Motor neuron (in vitro differentiated cells): Measurements from ENCODE around the gene OR52E5. TPM values are rescaled to one million over a fixed set of nuclear protein-coding genes. Genes with fewer than 3 reads are reported as not detected.

Experiments used
- ATAC-seq, 8 experiments: fragments of 200-7000 bp; cut with Tn5 transposase; replicated peaks in 6 of 8; 2 replicates each; pipeline ENCODE4 v1.8.0; 2021; ENCODE audit warnings: mild to moderate bottlenecking in 8 of 8, moderate library complexity in 8 of 8
- H3K27ac ChIP-seq, 2 donors: fragments of 250-450 bp; sonication (Bioruptor Pico); 2 replicates each; pipeline ENCODE4 v1.9.0; 2021; ENCODE audit warnings: antibody characterized with exemption in 2 of 2, mild to moderate bottlenecking in 2 of 2, moderate library complexity in 1 of 2
- H3K4me1 ChIP-seq, 2 donors: fragments of 250-450 bp; sonication (Bioruptor Pico); replicated peaks in 1 of 2; 2 replicates each; pipeline ENCODE4 v1.6.1; 2021; ENCODE audit warnings: antibody characterized with exemption in 2 of 2, mild to moderate bottlenecking in 2 of 2, moderate library complexity in 1 of 2
- H3K4me3 ChIP-seq, 5 donors: fragments of 250-450 bp; sonication (Bioruptor Pico); 2 replicates each; pipeline ENCODE4 v1.9.0; 2021; ENCODE audit warnings: antibody characterized with exemption in 5 of 5, mild to moderate bottlenecking in 5 of 5, moderate library complexity in 4 of 5
- WGBS, 10 experiments: fragments of 450-650 bp; shearing (Covaris generic); methylation state at CpG; one replicate each; pipeline ENCODE4 v1.0.0; 2022; 5-methylcytosine and 5-hydroxymethylcytosine counted together
- in situ Hi-C, 9 experiments: fragments of 400-800 bp; cut with MboI; loops; one replicate each; pipeline ENCODE4 v1.15.0; 2021; ENCODE audit warnings: low sequenced_read_pairs in 9 of 9, low pct_unique_long_range_greater_than_20kb in 2 of 9; ENCODE audit not compliant: unreplicated experiment in 9 of 9
- total RNA-seq, 8 experiments: library from RNA; unstranded; fragments of 300-600 nt; gene quantifications; 2 replicates each; pipeline versions ENCODE4 v1.2.3 to v1.2.4, GENCODE V29; 2022

The OR52E5 gene
- total RNA-seq, 8 experiments from 2014 or later, result 0.19 to 0.24 TPM; not detected in 6

GRCh38 chr11:5910540-5910939 lies 17.5 kb downstream of the OR52E5 start:
- peak in 2 of 8 experiments; percentile 71 to 98 for ATAC-seq
- in situ Hi-C loops, result no loop called here
- no peak overlapping the region for H3K27ac ChIP-seq
- H3K4me1 ChIP-seq, result no peaks in the 10 kb centered on the region
- WGBS, 10 experiments, result 0 to 100% (median 75%) methylated on average over 1 to 2 of the region's 2 CpGs; no CpG with 5 or more reads in 3 of the 10 experiments
- H3K4me3 ChIP-seq, result no peak overlapping the region

GRCh38 chr11:5922749-5923426 lies 29.9 kb downstream of the OR52E5 start:
- in situ Hi-C loops, result no loop called here
- ATAC-seq, result peak in 2 of 8 experiments; percentile 94 to 96
- Histone ChIP-seq H3K4me1 (no peaks in the 10 kb centered on the region), H3K27ac (no peak overlapping the region), H3K4me3 (no peak overlapping the region)
- 80 to 100% (median 94%) methylated on average over 1 of the region's 2 CpGs; no CpG with 5 or more reads in 6 of the 10 experiments for WGBS, 10 experiments

GRCh38 chr11:5923427-5923776 lies 30.4 kb downstream of the OR52E5 start:
- no peaks in the 10 kb centered on the region for H3K4me1 ChIP-seq
- H3K27ac ChIP-seq, result no peak overlapping the region
- in situ Hi-C loops, result no loop called here
- no peak overlapping the region for H3K4me3 ChIP-seq
- ATAC-seq, result peak in 1 of 8 experiments; percentile 24

- Histone ChIP-seq H3K4me1 (no peaks in the 10 kb centered on the region), H3K4me3 (no peak overlapping the region), H3K27ac (no peak overlapping the region)
- peak in 2 of 8 experiments; percentile 44 to 57 for ATAC-seq
- in situ Hi-C loops, result no loop called here
Measured at GRCh38 chr11:5923794-5924193, 30.8 kb downstream of the OR52E5 start.

- ATAC-seq, result no peak
- Histone ChIP-seq H3K27ac (no peak overlapping the region), H3K4me1 (no peaks in the 10 kb centered on the region), H3K4me3 (no peak overlapping the region)
- in situ Hi-C loops, result no loop called here
- WGBS, 10 experiments, result 42 to 100% (median 84%) methylated on average over 1 to 13 of the region's 17 CpGs
Measured at GRCh38 chr11:5928271-5928670, 35.3 kb downstream of the OR52E5 start.

GRCh38 chr11:5928811-5929210 lies 35.8 kb downstream of the OR52E5 start:
- in situ Hi-C loops, result no loop called here
- 0 to 87% (median 79%) methylated on average over 1 to 9 of the region's 15 CpGs; no CpG with 5 or more reads in 4 of the 10 experiments for WGBS, 10 experiments
- Histone ChIP-seq H3K4me1 (no peaks in the 10 kb centered on the region), H3K4me3 (no peak overlapping the region), H3K27ac (no peak overlapping the region)
- no peak for ATAC-seq

GRCh38 chr11:5929571-5930368 lies 36.8 kb downstream of the OR52E5 start:
- in situ Hi-C loops, result no loop called here
- no peaks in the 10 kb centered on the region for H3K4me1 ChIP-seq
- ATAC-seq, result no peak
- WGBS, 10 experiments, result 0 to 92% (median 83%) methylated on average over 1 to 17 of the region's 31 CpGs; no CpG with 5 or more reads in 1 of the 10 experiments
- H3K27ac ChIP-seq, result no peak overlapping the region
- H3K4me3 ChIP-seq, result no peak overlapping the region

GRCh38 chr11:5930614-5931013 lies 37.6 kb downstream of the OR52E5 start:
- no peak overlapping the region for H3K4me3 ChIP-seq
- in situ Hi-C loops, result no loop called here
- WGBS, 10 experiments, result 80 to 100% (median 91%) methylated on average over 1 to 11 of the region's 19 CpGs; no CpG with 5 or more reads in 4 of the 10 experiments
- no peak overlapping the region for H3K27ac ChIP-seq
- ATAC-seq, result no peak
- no peaks in the 10 kb centered on the region for H3K4me1 ChIP-seq

- Histone ChIP-seq H3K4me1 (no peaks in the 10 kb centered on the region), H3K4me3 (no peak overlapping the region), H3K27ac (no peak overlapping the region)
- WGBS, 10 experiments, result 0 to 100% (median 85%) methylated on average over 1 to 7 of the region's 8 CpGs; no CpG with 5 or more reads in 1 of the 10 experiments
- in situ Hi-C loops, result no loop called here
- no peak for ATAC-seq
Measured at GRCh38 chr11:5931061-5931460, 38.1 kb downstream of the OR52E5 start.

- H3K4me3 ChIP-seq, result no peak overlapping the region
- H3K4me1 ChIP-seq, result no peaks in the 10 kb centered on the region
- in situ Hi-C loops, result no loop called here
- 11 to 100% (median 95%) methylated on average over 1 to 10 of the region's 11 CpGs; no CpG with 5 or more reads in 2 of the 10 experiments for WGBS, 10 experiments
- H3K27ac ChIP-seq, result no peak overlapping the region
- ATAC-seq, result no peak
Measured at GRCh38 chr11:5932671-5933070, 39.7 kb downstream of the OR52E5 start.

- ATAC-seq, result no peak
- H3K27ac ChIP-seq, result no peak overlapping the region
- in situ Hi-C loops, result no loop called here
- no peak overlapping the region for H3K4me3 ChIP-seq
- 51 to 100% (median 84%) methylated on average over 1 to 10 of the region's 10 CpGs; no CpG with 5 or more reads in 2 of the 10 experiments for WGBS, 10 experiments
- H3K4me1 ChIP-seq, result no peaks in the 10 kb centered on the region
Measured at GRCh38 chr11:5933116-5933515, 40.1 kb downstream of the OR52E5 start.

GRCh38 chr11:5937868-5938602 lies 45.0 kb downstream of the OR52E5 start:
- Histone ChIP-seq H3K4me3 (no peak overlapping the region), H3K4me1 (no peaks in the 10 kb centered on the region), H3K27ac (no peak overlapping the region)
- in situ Hi-C loops, result no loop called here
- no peak for ATAC-seq
- WGBS, 10 experiments, result 64 to 100% (median 91%) methylated on average over 4 to 21 of the region's 39 CpGs; no CpG with 5 or more reads in 2 of the 10 experiments

GRCh38 chr11:5938603-5938965 lies 45.6 kb downstream of the OR52E5 start:
- WGBS, 10 experiments, result 50 to 94% (median 88%) methylated on average over 3 to 11 of the region's 21 CpGs; no CpG with 5 or more reads in 4 of the 10 experiments
- no peak for ATAC-seq
- Histone ChIP-seq H3K27ac (no peak overlapping the region), H3K4me1 (no peaks in the 10 kb centered on the region), H3K4me3 (no peak overlapping the region)
- in situ Hi-C loops, result no loop called here
